HCT116 (cell line): ENCODE results near the gene PEX11B.

Experiments used
- CTCF ChIP-seq, 3 experiments: fragments of 200-600 bp in 1 of 3; sonication (generic) in 1 of 3; IDR thresholded peaks in 2 of 3; conservative IDR thresholded peaks in 1 of 3; 2 replicates each; pipeline ENCODE4 v1.5.1; 2012 to 2017; ENCODE audit warnings: low read depth in 2 of 3, low read length in 2 of 3, antibody characterized with exemption in 1 of 3, borderline replicate concordance in 1 of 3, control low read depth in 1 of 3, mild to moderate bottlenecking in 1 of 3, mixed read lengths in 1 of 3, mixed run types in 1 of 3, moderate library complexity in 1 of 3; ENCODE audit not compliant: insufficient read depth in 1 of 3
- MAX ChIP-seq: IDR thresholded peaks from 2 replicates; pipeline ENCODE4 v1.6.1; 2012
- POLR2AphosphoS5 ChIP-seq: IDR thresholded peaks from 2 replicates; pipeline ENCODE4 v1.6.1; 2011; ENCODE audit warnings: mild to moderate bottlenecking, low read depth, low read length, moderate library complexity
- TCF7L2 ChIP-seq: IDR thresholded peaks from 2 replicates; pipeline ENCODE4 v1.7.0; 2011; ENCODE audit warnings: borderline replicate concordance, inconsistent platforms; ENCODE audit not compliant: insufficient read depth, insufficient read length; ENCODE audit errors: extremely low read depth

GRCh38 chr1:145935708-145936107 is 17.2 kb upstream of the PEX11B start:
- TF ChIP-seq TCF7L2 = no peak
- no peak for TF ChIP-seq CTCF (IDR thresholded peaks at IDR 0.05 in 2 of 3, conservative IDR thresholded peaks at IDR 0.05 in 1 of 3; ENCODE audit: borderline replicate concordance in 1 of 3, insufficient read depth in 1 of 3, low read depth in 2 of 3, low read length in 2 of 3)
- TF ChIP-seq MAX = no peak
- no peak for TF ChIP-seq POLR2AphosphoS5
